ENCODE measurements around the gene USP26.
"Not testable (repeated sequence)": the region's sequence is repeated elsewhere in the genome, so short reads cannot be mapped to it uniquely, and the experiment has no call there.

The USP26 gene

GRCh38 chrX:133085785-133086184, 11.1 kb downstream of the USP26 start:
- no peak for FAIRE-seq

GRCh38 chrX:133085056-133085455, 11.9 kb downstream of the USP26 start:
- DNase-seq (ENCODE audit: insufficient read length, low spot score); FAIRE-seq: not testable (repeated sequence)

More at GRCh38 chrX:133085785-133086184, 11.1 kb downstream of the USP26 start:
- TF ChIP-seq CTCF (IDR thresholded peaks at IDR 0.05; ENCODE audit: insufficient read depth, missing control alignments), result no peak
- DNase-seq (ENCODE audit: insufficient read length, low spot score), result no peak

- no peak for FAIRE-seq
- TF ChIP-seq CTCF (IDR thresholded peaks at IDR 0.05; ENCODE audit: insufficient read depth, missing control alignments), result no peak
- no peak for DNase-seq (ENCODE audit: insufficient read length, low spot score)
Measured at GRCh38 chrX:133083899-133084298, 13.0 kb downstream of the USP26 start.

- no peak for DNase-seq (ENCODE audit: insufficient read length, low spot score)
- no peak for TF ChIP-seq CTCF (IDR thresholded peaks at IDR 0.05; ENCODE audit: insufficient read depth, missing control alignments)
- no peak for FAIRE-seq
Measured at GRCh38 chrX:133081990-133082389, 14.9 kb downstream of the USP26 start.

- not testable (repeated sequence) for FAIRE-seq
Measured at GRCh38 chrX:133077856-133078255, 19.1 kb downstream of the USP26 start.

GRCh38 chrX:133072566-133072965, 24.3 kb downstream of the USP26 start:
- DNase-seq (ENCODE audit: insufficient read length, low spot score) (no peak), FAIRE-seq (no peak)
- no peak for TF ChIP-seq CTCF (IDR thresholded peaks at IDR 0.05; ENCODE audit: insufficient read depth, missing control alignments)

More at GRCh38 chrX:133077856-133078255, 19.1 kb downstream of the USP26 start:
- DNase-seq (ENCODE audit: insufficient read length, low spot score), result not testable (repeated sequence)

- TF ChIP-seq CTCF (IDR thresholded peaks at IDR 0.05; ENCODE audit: insufficient read depth, missing control alignments), result no peak
- FAIRE-seq (no peak), DNase-seq (ENCODE audit: insufficient read length, low spot score) (no peak)
Measured at GRCh38 chrX:133068461-133068860, 28.4 kb downstream of the USP26 start.

- FAIRE-seq (no peak), DNase-seq (ENCODE audit: insufficient read length, low spot score) (no peak)
- no peak for TF ChIP-seq CTCF (IDR thresholded peaks at IDR 0.05; ENCODE audit: insufficient read depth, missing control alignments)
Measured at GRCh38 chrX:133056341-133056740, 40.6 kb downstream of the USP26 start.
